Inflammatory macrophage (primary cell): ENCODE measurements around the gene COL5A2.

Experiments used
- DNase-seq, 2 donors: peaks; one replicate each; pipeline ENCODE4 v3.0.0-alpha.2; 2020 to 2022

COL5A2 gene

GRCh38 chr2:188984680-188985079 lies 194.9 kb downstream of the COL5A2 start:
- no peak for DNase-seq

GRCh38 chr2:188984065-188984491 lies 195.5 kb downstream of the COL5A2 start:
- no peak for DNase-seq

- DNase-seq, result no peak
Measured at GRCh38 chr2:188983427-188984064, 196.0 kb downstream of the COL5A2 start.
